Measurements from ENCODE around the gene OR2D3.
"Not testable (repeated sequence)": the region's sequence is repeated elsewhere in the genome, so short reads cannot be mapped to it uniquely, and the experiment has no call there.

The OR2D3 gene

GRCh38 chr11:6920702-6921101, at the start of gene OR2D3:
Gene OR2D3, plus strand, starts transcription at chr11:6921002. Its CDS starts 0 bp downstream, at chr11:6921002.
- no peak for DNase-seq

GRCh38 chr11:6871278-6871677, 49.5 kb upstream of the OR2D3 start:
- DNase-seq = no peak

GRCh38 chr11:6875761-6876160, 45.0 kb upstream of the OR2D3 start:
- no peak for DNase-seq

- no peak for DNase-seq
These were observed 44.5 kb upstream of the OR2D3 start, which contains the start of gene OR10A4 for GRCh38 chr11:6876325-6876724. Gene OR10A4, plus strand, starts transcription at chr11:6876625. Its CDS starts 23 bp downstream, at chr11:6876648.

GRCh38 chr11:6876914-6877313, 43.9 kb upstream of the OR2D3 start:
- no peak for DNase-seq

- no peak for DNase-seq
These were observed 38.1 kb upstream of the OR2D3 start for GRCh38 chr11:6882751-6883150.

- DNase-seq = not testable (repeated sequence)
These were observed 33.1 kb upstream of the OR2D3 start for GRCh38 chr11:6887711-6888110.

- DNase-seq = no peak
These were observed 32.0 kb upstream of the OR2D3 start for GRCh38 chr11:6888830-6889229.

- no peak for DNase-seq
These were observed 31.0 kb upstream of the OR2D3 start for GRCh38 chr11:6889835-6890234.

- DNase-seq = no peak
These were observed 28.4 kb upstream of the OR2D3 start, which contains the start of gene OR2D2 for GRCh38 chr11:6892400-6892799. Gene OR2D2, minus strand, starts transcription at chr11:6892500. Its CDS starts 0 bp downstream, at chr11:6892500.

GRCh38 chr11:6894097-6894496, 26.7 kb upstream of the OR2D3 start:
- no peak for DNase-seq

- DNase-seq = no peak
These were observed 25.8 kb upstream of the OR2D3 start for GRCh38 chr11:6895010-6895409.

- DNase-seq = no peak
These were observed 21.9 kb upstream of the OR2D3 start for GRCh38 chr11:6898911-6899310.

- DNase-seq = no peak
These were observed 20.3 kb upstream of the OR2D3 start for GRCh38 chr11:6900327-6900999.

GRCh38 chr11:6904804-6905203, 16.0 kb upstream of the OR2D3 start:
- DNase-seq = not testable (repeated sequence)

GRCh38 chr11:6911378-6911777, 9.4 kb upstream of the OR2D3 start:
- no peak for DNase-seq

GRCh38 chr11:6911948-6912347, 8.9 kb upstream of the OR2D3 start:
- DNase-seq = no peak

GRCh38 chr11:6919698-6920097, 1.1 kb upstream of the OR2D3 start:
- no peak for DNase-seq

GRCh38 chr11:6925007-6925577, 4.3 kb downstream of the OR2D3 start:
- no peak for DNase-seq

- DNase-seq = no peak
These were observed 4.9 kb downstream of the OR2D3 start for GRCh38 chr11:6925636-6926207.

GRCh38 chr11:6926208-6927029, 5.6 kb downstream of the OR2D3 start, which contains the start of gene ZNF215:
Gene ZNF215, plus strand, starts transcription at chr11:6926426. Its CDS starts 5,847 bp downstream, at chr11:6932273.
- DNase-seq = peak; percentile 82 to 87 (median 83)

GRCh38 chr11:6927030-6927617, 6.3 kb downstream of the OR2D3 start:
- no peak for DNase-seq

GRCh38 chr11:6928916-6929315, 8.1 kb downstream of the OR2D3 start:
- no peak for DNase-seq

Measured in suppressor macrophage treated with lipopolysaccharide for 1 hour (primary cell).